GM03348 (cell line): ENCODE results near the gene FHL1.
"Not testable (repeated sequence)": the region's sequence is repeated elsewhere in the genome, so short reads cannot be mapped to it uniquely, and the experiment has no call there.

Experiments
- DNase-seq: peaks from one replicate; pipeline ENCODE4 v3.0.0; 2012; ENCODE audit warnings: low spot score

The FHL1 gene

GRCh38 chrX:136147315-136147901 is at the start of gene FHL1:
Gene FHL1, plus strand, starts transcription at chrX:136147533.
- DNase-seq, result peak; percentile 74

- DNase-seq, result no peak
Observed at GRCh38 chrX:136097871-136098805, 49.2 kb upstream of the FHL1 start.

DNA sequence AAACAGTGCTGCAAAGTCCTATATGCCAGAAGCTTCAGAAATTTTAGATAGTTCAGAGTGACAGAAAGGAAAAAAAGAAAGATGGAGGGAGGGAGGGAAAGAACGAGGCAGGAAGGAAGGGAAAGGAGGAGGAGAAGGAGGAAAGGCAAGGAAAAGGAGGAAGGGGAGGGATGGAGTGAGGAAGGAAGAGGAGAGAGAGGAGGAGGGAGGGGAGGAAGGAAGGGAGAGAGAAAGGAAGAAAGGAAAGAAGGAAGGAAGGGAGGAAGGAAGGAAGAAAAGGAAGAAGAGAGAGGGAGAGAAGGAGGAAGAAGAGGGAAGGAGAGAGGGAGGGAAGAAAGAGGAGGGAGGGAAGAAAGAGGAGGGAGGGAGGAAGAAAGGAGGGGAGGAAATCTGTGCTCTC is 42.4 kb upstream of the FHL1 start:
- no peak for DNase-seq

DNA sequence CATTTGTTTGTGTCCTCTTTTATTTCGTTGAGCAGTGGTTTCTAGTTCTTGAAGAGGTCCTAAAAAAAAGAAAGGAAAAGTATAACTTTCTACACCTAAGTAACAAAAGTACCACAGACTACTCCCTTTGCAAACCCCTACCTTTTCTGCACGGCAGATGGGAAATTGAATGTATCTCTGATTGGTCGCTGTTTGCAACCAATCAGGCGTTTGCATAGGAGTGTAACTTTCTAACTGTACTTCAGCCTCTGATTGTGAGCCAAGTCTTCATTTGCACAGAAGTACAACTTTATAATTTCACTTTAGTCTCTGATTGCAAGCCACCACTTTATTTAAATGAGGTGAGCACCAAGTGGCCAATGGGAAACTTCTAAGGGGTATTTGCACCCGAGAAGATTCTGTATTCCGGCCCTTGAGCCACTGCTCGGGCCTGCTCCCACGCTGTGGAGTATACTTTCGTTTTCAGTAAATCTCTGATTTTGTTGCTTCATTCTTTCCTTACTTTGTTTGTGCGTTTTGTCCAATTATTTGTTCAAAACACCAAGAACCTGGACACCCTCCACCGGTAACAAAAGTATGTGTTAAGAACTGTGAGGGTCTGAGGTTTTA is 40.3 kb upstream of the FHL1 start:
- no peak for DNase-seq

DNA sequence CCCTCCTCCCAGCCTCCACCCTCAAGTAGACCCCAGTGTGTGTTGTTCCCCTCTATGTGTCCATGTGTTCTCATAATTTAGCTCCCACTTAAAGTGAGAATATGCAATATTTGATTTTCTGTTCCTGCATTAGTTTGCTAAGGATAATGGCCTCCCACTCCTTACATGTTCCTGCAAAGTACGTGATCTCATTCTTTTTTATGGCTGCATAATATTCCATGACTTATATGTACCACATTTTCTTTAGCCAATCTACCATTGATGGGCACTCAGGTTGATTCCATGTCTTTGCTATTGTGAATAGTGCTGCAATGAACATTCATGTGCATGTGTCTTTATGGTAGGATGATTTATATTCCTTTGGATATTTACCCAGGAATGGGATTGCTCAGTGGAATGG is 38.4 kb upstream of the FHL1 start:
- DNase-seq, result not testable (repeated sequence)

GRCh38 chrX:136112286-136112685 is 35.0 kb upstream of the FHL1 start:
- no peak for DNase-seq

DNA sequence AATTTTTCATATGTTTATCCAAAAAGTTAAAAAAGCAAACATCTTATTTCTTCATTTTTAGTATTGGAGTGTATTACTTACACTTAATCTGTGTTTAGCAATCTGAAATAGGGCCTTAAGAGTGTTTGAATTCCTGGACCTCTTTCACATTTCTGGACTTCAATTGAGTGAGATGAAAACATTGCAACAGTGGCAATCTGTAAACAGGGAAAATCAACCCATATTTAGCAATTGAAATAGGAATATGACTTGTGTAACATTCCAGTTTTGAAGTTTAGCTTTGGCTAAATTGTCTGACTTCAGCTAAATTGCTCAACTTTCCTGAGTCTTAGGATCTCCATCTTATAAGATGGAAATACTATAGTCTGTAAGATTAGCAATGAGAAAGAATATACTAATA is 34.6 kb upstream of the FHL1 start:
- DNase-seq, result peak; percentile 6

- DNase-seq, result peak; percentile 23
Observed at GRCh38 chrX:136115126-136115903, 32.0 kb upstream of the FHL1 start.

DNA sequence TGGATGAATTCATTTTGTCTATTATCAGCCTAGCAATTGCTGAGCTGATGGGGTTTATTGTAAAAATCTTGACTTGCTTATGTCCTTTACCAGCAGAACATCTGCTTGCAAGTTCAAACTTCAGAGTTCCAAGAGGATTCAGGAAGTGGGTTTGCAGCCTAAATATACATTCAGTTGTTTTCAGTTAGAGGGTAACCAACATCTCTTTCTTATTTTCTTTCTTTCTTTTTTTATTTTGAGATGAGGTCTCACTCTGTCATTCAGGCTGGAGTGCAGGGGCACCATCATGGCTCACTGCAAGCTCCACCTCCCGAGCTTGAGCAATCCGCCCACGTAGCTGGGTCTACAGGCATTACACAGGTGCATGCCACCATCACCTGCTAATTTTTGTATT is 31.4 kb upstream of the FHL1 start:
- DNase-seq, result no peak

GRCh38 chrX:136121788-136122187 is 25.5 kb upstream of the FHL1 start:
- no peak for DNase-seq

DNA sequence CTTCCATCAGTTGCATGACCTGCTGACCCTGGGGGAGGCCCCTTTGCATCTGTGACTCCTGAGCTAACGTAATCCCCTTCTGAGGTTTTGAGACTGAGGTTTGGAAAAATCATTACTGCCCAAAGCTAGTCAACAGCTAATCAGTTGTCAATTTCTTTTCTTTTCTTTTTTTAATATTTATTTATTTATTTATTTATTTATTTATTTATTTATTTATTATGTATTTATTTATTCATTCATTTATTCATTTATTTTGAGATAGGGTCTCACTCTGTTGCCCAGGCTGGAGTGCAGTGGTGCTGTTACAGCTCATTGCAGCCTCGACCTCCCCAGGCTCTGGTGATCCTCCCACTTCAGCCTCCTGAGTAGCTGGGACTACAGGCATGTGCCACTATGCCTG is 25.1 kb upstream of the FHL1 start:
- no peak for DNase-seq

- no peak for DNase-seq
Observed at GRCh38 chrX:136125106-136125505, 22.2 kb upstream of the FHL1 start.

- no peak for DNase-seq
Observed at GRCh38 chrX:136126371-136126770, 21.0 kb upstream of the FHL1 start.

DNA sequence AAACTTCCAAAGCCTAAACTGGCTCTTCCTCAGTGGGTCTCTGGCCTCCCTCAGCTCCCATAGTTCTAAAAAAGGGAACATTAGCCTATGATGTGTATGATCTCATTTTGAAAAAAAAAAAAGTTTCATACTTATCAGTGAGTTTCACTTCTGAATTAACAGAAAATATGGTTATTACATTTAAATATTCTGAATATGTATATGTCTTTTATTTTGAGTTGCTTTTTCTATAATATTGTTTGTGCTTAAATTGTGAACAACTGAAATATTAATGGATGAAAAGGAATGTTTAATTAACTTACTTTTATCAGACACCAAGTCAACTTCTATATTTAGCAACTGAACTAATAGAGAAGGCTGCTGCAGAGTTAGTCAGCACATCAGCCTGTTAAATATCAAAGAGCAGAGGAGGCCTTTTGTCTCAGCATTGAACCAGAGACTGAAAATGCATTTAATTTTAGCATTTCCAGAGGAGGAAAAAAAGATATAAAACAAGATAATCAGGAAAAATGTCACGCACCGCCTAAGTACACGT is 20.4 kb upstream of the FHL1 start:
- no peak for DNase-seq

DNA sequence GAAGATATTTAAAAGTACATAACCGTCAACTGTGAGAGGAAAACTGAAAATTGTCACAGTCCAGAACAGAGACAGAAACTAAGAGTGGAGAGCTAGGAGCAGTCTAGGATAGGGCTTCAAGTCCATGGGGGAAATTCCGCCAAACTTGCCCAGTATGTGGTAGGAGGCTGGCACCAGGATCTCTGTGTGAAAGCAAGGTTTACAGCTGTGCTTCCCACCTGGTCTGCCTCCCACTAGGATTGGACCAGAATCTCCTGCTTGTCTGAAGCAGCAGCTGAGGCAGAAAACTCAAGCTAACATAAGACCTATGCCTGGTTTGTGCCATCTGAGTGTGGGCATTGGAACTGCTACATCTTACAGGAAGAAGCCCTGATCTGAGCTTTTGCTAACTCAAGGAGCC is 18.6 kb upstream of the FHL1 start:
- no peak for DNase-seq

DNA sequence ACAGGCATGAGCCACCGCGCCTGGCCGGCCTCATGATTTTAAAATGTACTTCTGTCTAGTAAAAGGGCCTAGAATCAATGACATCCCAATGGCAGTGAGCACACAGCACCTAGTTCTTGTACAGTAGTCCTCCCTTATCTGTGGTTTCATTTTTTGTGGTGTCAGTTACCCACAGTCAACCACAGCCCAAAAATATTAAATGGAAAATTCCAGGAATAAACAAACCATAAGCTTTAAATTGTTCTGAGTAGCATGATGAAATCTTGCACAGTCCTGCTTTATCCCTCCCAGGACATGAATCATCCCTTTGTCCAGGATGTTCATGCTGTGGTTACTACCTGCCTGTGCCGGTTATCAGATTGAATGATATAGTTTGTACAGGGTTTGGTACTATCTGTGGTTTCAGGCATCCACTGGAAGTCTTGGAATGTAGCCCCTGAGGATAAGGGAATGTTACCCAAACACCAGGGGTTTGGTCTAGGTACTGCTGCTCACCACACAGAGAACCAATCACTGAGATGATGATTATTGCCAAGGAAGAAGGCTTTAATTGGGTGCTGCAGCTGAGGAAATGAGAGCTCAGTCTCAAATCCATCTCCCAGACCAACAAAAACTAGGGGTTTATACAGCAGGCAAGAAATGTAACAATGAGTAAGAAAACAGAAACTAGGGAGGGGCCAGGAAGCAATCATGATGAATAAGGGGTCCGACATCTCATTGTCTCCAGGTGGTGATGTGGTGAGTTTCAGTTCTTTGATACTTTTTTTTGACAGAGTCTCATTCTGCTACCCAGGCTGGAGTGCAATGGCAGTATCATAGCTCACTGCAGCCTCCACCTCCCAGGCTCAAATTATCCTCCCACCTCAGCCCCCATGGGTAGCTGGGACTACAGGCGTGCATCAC is 16.2 kb upstream of the FHL1 start:
- DNase-seq, result peak; percentile 55

- no peak for DNase-seq
Observed at GRCh38 chrX:136138939-136139338, 8.4 kb upstream of the FHL1 start.

DNA sequence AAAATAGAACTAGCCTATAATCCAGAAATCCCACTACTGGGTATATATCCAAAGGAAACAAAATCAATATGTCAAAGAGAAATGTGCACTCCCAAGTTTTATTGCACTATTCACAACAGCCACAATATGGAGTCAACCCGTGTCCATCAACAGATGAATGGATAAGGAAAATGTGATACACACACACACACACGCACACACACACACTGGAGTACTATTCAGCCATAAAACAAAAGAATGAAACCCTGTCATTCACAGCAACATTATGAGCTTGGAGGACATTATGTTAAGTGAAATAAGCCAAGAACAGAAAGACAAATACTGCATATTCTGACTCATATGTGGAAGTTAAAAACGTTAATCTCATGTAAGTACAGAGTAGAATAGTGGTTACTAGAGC is 5.8 kb upstream of the FHL1 start:
- no peak for DNase-seq

DNA sequence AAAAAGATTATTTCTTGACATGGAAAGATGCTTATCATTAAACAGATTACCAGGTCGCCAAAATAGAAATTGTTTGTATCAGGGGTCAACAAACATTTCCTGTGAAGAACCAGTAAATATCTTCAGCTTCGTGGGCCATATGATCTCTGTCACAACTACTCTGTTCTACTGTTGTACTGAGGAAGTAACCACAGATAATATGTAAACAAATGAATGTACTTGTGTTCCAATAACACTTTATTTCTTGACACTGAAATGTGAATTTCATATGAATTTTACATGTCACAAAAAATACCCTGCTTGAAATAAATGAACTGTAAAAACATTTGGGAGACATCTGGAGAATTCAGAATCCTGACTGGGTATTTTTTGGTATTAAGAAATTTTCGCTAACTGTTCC is 4.7 kb upstream of the FHL1 start:
- no peak for DNase-seq

GRCh38 chrX:136143711-136144110 is 3.6 kb upstream of the FHL1 start:
- DNase-seq, result no peak
